ENCODE data around the gene ABCC1.
"Not testable (repeated sequence)": the region's sequence is repeated elsewhere in the genome, so short reads cannot be mapped to it uniquely, and the experiment has no call there.

ABCC1 gene

GRCh38 chr16:15919331-15919730 lies 30.1 kb upstream of the ABCC1 start:
- H3K9me3 ChIP-seq (ENCODE audit: control insufficient read depth, low read length) = no peaks in the 10 kb centered on the region
- no peak overlapping the region for H3K4me3 ChIP-seq (ENCODE audit: low read length)
- H3K27me3 ChIP-seq (replicated peaks; ENCODE audit: control insufficient read depth, insufficient read depth, low read length) = no peaks in the 10 kb centered on the region
- H3K4me1 ChIP-seq (ENCODE audit: control insufficient read depth, insufficient read depth, low read length) = no peaks in the 10 kb centered on the region
- no peaks in the 10 kb centered on the region for H3K36me3 ChIP-seq (ENCODE audit: control insufficient read depth, insufficient read depth, low read length, severe bottlenecking)
- no peak overlapping the region for H3K9ac ChIP-seq (ENCODE audit: low read length)
- no peak for DNase-seq (ENCODE audit: low read depth)

DNA sequence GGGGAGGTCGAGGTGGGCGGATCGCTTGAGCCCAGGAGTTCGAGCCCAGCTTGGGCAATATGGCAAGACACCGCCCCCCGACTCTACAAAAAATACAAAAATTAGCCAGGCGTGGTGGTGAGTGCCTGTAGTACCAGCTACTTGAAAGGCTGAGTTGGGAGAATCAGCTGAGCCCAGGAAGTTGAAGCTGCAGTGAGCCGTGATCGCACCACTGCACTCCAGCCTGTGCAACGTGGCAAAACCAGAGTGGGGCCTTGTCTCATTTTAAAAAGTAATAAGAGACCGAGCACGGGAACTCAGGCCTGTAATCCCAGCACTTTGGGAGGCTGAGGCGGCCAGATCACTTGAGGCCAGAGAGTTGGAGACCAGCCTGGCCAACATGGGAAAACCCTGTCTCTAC lies 24.4 kb upstream of the ABCC1 start:
- no peak for DNase-seq (ENCODE audit: low read depth)

DNA sequence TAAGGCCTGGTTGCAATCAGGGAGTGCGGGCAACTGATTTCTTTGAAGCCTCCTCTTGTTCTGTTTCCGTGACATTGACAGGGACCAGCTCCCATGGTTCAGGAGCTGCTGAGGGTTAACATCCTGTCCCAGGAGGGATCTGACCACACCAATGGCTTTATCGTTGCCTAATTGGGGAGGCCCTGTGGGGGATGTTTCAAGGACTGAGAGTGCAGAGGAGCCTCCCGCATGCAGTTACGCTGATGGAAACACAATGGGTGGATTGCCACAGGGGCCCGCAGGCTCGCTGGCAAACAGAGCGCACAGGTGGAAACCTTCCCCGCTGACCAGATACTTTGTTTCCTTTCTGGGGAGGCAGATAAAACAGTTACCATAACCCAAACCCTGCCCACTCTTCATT lies 23.8 kb upstream of the ABCC1 start:
- no peak for DNase-seq (ENCODE audit: low read depth)
- Histone ChIP-seq H3K36me3 (ENCODE audit: control insufficient read depth, insufficient read depth, low read length, severe bottlenecking) (no peaks in the 10 kb centered on the region), H3K4me3 (ENCODE audit: low read length) (no peak overlapping the region), H3K9me3 (ENCODE audit: control insufficient read depth, low read length) (no peaks in the 10 kb centered on the region), H3K27me3 (replicated peaks; ENCODE audit: control insufficient read depth, insufficient read depth, low read length) (no peaks in the 10 kb centered on the region), H3K9ac (ENCODE audit: low read length) (no peak overlapping the region), H3K4me1 (ENCODE audit: control insufficient read depth, insufficient read depth, low read length) (peaks cover 3% of the 10 kb centered on the region)

More for the DNA sequence above, 24.4 kb upstream of the ABCC1 start:
- H3K9ac ChIP-seq (ENCODE audit: low read length) = no peak overlapping the region
- no peaks in the 10 kb centered on the region for H3K27me3 ChIP-seq (replicated peaks; ENCODE audit: control insufficient read depth, insufficient read depth, low read length)
- H3K36me3 ChIP-seq (ENCODE audit: control insufficient read depth, insufficient read depth, low read length, severe bottlenecking) = no peaks in the 10 kb centered on the region
- H3K4me1 ChIP-seq (ENCODE audit: control insufficient read depth, insufficient read depth, low read length) = peaks cover 3% of the 10 kb centered on the region
- H3K9me3 ChIP-seq (ENCODE audit: control insufficient read depth, low read length) = no peaks in the 10 kb centered on the region
- no peak overlapping the region for H3K4me3 ChIP-seq (ENCODE audit: low read length)

DNA sequence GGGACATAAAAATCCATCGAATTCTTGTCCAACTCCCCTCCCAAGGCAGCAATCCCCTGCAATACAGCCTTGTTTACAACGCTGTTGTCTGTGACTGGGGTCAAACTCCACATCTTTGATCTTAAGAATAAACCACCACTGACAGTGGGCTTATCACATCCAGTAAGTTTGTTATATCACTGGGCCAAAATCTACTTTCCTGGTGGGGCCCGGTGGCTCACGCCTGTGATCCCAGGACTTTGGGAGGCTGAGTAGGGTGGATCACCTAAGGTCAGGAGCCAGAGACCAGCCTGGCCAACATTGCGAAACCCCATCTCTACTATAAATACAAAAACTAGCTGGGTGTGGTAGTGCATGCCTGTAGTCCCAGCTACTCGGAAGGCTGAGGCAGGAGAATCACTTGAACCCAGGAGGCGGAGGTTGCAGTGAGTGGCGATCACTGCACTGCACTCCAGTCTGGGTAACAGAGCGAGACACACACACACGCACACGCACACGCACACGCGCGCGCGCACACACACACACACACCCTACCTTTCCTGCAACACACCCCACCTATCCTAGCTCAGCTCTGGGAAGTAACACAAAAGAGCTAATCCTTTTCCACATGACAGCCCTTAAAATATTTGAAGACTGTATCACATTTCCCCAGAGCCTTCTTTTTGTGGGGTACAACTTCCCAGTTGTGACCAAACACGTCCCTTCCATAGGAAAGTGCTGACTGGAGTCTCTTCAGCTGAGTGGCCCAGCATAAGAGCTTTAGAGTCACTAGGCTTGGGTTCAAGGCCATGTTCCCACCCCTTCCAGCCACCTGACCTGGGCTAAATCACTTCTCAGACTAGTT lies 20.9 kb upstream of the ABCC1 start:
- H3K9me3 ChIP-seq (ENCODE audit: control insufficient read depth, low read length) = peaks cover 2% of the 10 kb centered on the region
- peaks cover 3% of the 10 kb centered on the region for H3K4me1 ChIP-seq (ENCODE audit: control insufficient read depth, insufficient read depth, low read length)
- no peak for DNase-seq (ENCODE audit: low read depth)
- H3K4me3 ChIP-seq (ENCODE audit: low read length) = no peak overlapping the region
- no peaks in the 10 kb centered on the region for H3K36me3 ChIP-seq (ENCODE audit: control insufficient read depth, insufficient read depth, low read length, severe bottlenecking)
- no peaks in the 10 kb centered on the region for H3K27me3 ChIP-seq (replicated peaks; ENCODE audit: control insufficient read depth, insufficient read depth, low read length)
- H3K9ac ChIP-seq (ENCODE audit: low read length) = no peak overlapping the region

DNA sequence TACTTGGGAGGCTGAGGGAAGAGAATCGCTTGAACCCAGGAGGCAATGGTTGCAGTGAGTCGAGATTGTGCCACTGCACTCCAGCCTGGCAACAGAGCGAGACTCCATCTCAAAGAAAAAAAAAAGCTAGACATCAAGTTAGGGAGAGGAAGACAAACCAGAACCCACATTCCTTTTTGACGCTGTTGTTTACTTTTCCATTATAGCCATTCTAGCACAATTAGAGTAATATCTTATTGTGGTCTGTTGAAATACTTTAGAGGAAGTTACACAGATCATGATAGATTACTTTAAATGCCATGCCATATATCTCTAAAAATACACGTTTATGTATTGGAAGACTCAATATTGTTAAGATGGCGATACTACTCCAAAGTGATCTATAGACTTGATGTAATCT lies 16.5 kb upstream of the ABCC1 start:
- DNase-seq (ENCODE audit: low read depth) = no peak
- no peak overlapping the region for H3K9ac ChIP-seq (ENCODE audit: low read length)
- peaks cover 13% of the 10 kb centered on the region for H3K9me3 ChIP-seq (ENCODE audit: control insufficient read depth, low read length)
- no peaks in the 10 kb centered on the region for H3K36me3 ChIP-seq (ENCODE audit: control insufficient read depth, insufficient read depth, low read length, severe bottlenecking)
- no peaks in the 10 kb centered on the region for H3K27me3 ChIP-seq (replicated peaks; ENCODE audit: control insufficient read depth, insufficient read depth, low read length)
- H3K4me1 ChIP-seq (ENCODE audit: control insufficient read depth, insufficient read depth, low read length) = peaks cover 3% of the 10 kb centered on the region
- no peak overlapping the region for H3K4me3 ChIP-seq (ENCODE audit: low read length)

GRCh38 chr16:15933781-15934180 lies 15.6 kb upstream of the ABCC1 start:
- Histone ChIP-seq H3K9me3 (ENCODE audit: control insufficient read depth, low read length) (peaks cover 13% of the 10 kb centered on the region), H3K4me3 (ENCODE audit: low read length) (no peak overlapping the region), H3K27me3 (replicated peaks; ENCODE audit: control insufficient read depth, insufficient read depth, low read length) (no peaks in the 10 kb centered on the region), H3K4me1 (ENCODE audit: control insufficient read depth, insufficient read depth, low read length) (peaks cover 2% of the 10 kb centered on the region), H3K9ac (ENCODE audit: low read length) (no peak overlapping the region), H3K36me3 (ENCODE audit: control insufficient read depth, insufficient read depth, low read length, severe bottlenecking) (no peaks in the 10 kb centered on the region)
- DNase-seq (ENCODE audit: low read depth) = no peak

DNA sequence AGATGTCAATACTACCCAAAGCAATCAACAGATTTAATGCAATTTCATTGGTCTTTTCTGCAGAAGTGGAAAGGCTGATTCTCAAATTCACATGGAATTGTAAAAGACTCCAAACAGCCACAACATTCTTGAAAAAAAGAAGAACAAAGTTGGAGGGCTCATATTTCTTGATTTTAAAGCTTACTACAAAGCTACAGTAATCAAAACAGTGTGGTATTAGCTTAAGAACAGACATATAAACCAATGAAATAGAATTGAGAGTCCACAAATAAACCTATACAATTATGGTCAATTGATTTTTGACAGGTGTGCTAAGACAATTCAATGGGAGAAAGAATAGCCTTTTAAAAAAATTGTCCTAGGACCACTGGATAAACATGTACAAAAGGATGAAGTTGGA lies 14.4 kb upstream of the ABCC1 start:
- Histone ChIP-seq H3K27me3 (replicated peaks; ENCODE audit: control insufficient read depth, insufficient read depth, low read length) (no peaks in the 10 kb centered on the region), H3K36me3 (ENCODE audit: control insufficient read depth, insufficient read depth, low read length, severe bottlenecking) (no peaks in the 10 kb centered on the region), H3K4me3 (ENCODE audit: low read length) (no peak overlapping the region), H3K4me1 (ENCODE audit: control insufficient read depth, insufficient read depth, low read length) (no peaks in the 10 kb centered on the region), H3K9me3 (ENCODE audit: control insufficient read depth, low read length) (peaks cover 13% of the 10 kb centered on the region), H3K9ac (ENCODE audit: low read length) (no peak overlapping the region)
- no peak for DNase-seq (ENCODE audit: low read depth)

DNA sequence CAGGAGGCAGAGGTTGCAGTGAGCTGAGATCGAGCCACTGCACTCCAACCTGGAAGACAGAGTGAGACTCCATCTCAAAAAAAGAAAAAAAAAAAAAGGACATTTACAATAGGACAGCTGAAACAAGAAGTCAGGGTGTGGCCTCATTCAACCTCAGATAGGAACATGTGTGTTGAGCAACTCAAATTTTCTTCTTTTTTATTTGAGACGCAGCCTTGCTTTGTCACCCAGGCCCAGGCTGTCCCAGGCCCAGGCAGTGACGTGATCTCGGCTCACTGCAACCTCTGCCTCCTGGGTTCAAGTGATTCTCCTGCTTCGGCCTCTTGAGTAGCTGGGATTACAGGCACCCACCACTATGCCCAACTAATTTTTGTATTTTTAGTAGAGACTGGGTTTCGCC lies 12.6 kb upstream of the ABCC1 start:
- H3K27me3 ChIP-seq (replicated peaks; ENCODE audit: control insufficient read depth, insufficient read depth, low read length); H3K9ac ChIP-seq (ENCODE audit: low read length); H3K4me1 ChIP-seq (ENCODE audit: control insufficient read depth, insufficient read depth, low read length); H3K36me3 ChIP-seq (ENCODE audit: control insufficient read depth, insufficient read depth, low read length, severe bottlenecking); DNase-seq (ENCODE audit: low read depth); H3K4me3 ChIP-seq (ENCODE audit: low read length): not testable (repeated sequence)
- peaks cover 13% of the 10 kb centered on the region for H3K9me3 ChIP-seq (ENCODE audit: control insufficient read depth, low read length)

GRCh38 chr16:15942931-15943690 lies 6.3 kb upstream of the ABCC1 start:
- no peak overlapping the region for H3K9ac ChIP-seq (ENCODE audit: low read length)
- H3K36me3 ChIP-seq (ENCODE audit: control insufficient read depth, insufficient read depth, low read length, severe bottlenecking) = no peaks in the 10 kb centered on the region
- H3K4me1 ChIP-seq (ENCODE audit: control insufficient read depth, insufficient read depth, low read length) = peaks cover 7% of the 10 kb centered on the region
- no peak for DNase-seq (ENCODE audit: low read depth)
- no peaks in the 10 kb centered on the region for H3K27me3 ChIP-seq (replicated peaks; ENCODE audit: control insufficient read depth, insufficient read depth, low read length)
- no peaks in the 10 kb centered on the region for H3K9me3 ChIP-seq (ENCODE audit: control insufficient read depth, low read length)
- no peak overlapping the region for H3K4me3 ChIP-seq (ENCODE audit: low read length)

GRCh38 chr16:15946257-15947044 lies 3.0 kb upstream of the ABCC1 start:
- Histone ChIP-seq H3K36me3 (ENCODE audit: control insufficient read depth, insufficient read depth, low read length, severe bottlenecking) (no peaks in the 10 kb centered on the region), H3K9ac (ENCODE audit: low read length) (no peak overlapping the region), H3K9me3 (ENCODE audit: control insufficient read depth, low read length) (no peaks in the 10 kb centered on the region), H3K27me3 (replicated peaks; ENCODE audit: control insufficient read depth, insufficient read depth, low read length) (no peaks in the 10 kb centered on the region), H3K4me1 (ENCODE audit: control insufficient read depth, insufficient read depth, low read length) (peaks cover 19% of the 10 kb centered on the region), H3K4me3 (ENCODE audit: low read length) (no peak overlapping the region)
- DNase-seq (ENCODE audit: low read depth) = peak; percentile 70

GRCh38 chr16:15947983-15948509 lies 1.4 kb upstream of the ABCC1 start:
- Histone ChIP-seq H3K36me3 (ENCODE audit: control insufficient read depth, insufficient read depth, low read length, severe bottlenecking) (no peaks in the 10 kb centered on the region), H3K27me3 (replicated peaks; ENCODE audit: control insufficient read depth, insufficient read depth, low read length) (no peaks in the 10 kb centered on the region), H3K9ac (ENCODE audit: low read length) (no peak overlapping the region), H3K4me1 (ENCODE audit: control insufficient read depth, insufficient read depth, low read length) (peaks cover 35% of the 10 kb centered on the region), H3K9me3 (ENCODE audit: control insufficient read depth, low read length) (no peaks in the 10 kb centered on the region), H3K4me3 (ENCODE audit: low read length) (no peak overlapping the region)
- DNase-seq (ENCODE audit: low read depth) = no peak
